Fibroblast of peridontal ligament (primary cell): ENCODE measurements around the gene RACK1.

ENCODE experiments used
- DNase-seq: peaks from one replicate; pipeline ENCODE4 v3.0.0-alpha.2; 2010; ENCODE audit errors: extremely low read depth

The RACK1 gene

GRCh38 chr5:181233801-181234454 is 9.8 kb downstream of the RACK1 start:
- DNase-seq: no peak

GRCh38 chr5:181233088-181233800 is 10.5 kb downstream of the RACK1 start:
- DNase-seq: no peak

- DNase-seq: no peak
These were observed 11.1 kb downstream of the RACK1 start for GRCh38 chr5:181232593-181232992.

- DNase-seq: no peak
These were observed 12.3 kb downstream of the RACK1 start for GRCh38 chr5:181231432-181231831.

- DNase-seq: no peak
These were observed 13.2 kb downstream of the RACK1 start for GRCh38 chr5:181230551-181230950.

DNA sequence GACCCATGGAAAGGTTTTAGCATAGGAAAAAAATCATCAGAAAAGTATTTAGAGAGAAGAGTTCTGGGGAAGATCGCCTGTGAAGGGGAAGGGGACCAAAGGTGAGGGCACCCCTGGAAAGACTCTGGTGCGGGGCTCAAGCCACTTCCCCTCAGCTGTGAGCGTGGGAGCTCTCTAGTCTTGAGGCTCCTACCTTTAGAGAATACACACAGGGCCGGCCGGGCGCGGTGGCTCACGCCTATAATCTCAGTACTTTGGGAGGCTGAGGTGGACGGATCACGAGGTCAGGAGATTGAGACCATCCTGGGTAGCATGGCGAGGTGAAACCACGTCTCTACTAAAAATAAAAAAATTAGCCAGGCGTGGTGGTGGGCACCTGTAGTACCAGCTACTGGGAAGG is 13.7 kb downstream of the RACK1 start:
- DNase-seq: no peak

DNA sequence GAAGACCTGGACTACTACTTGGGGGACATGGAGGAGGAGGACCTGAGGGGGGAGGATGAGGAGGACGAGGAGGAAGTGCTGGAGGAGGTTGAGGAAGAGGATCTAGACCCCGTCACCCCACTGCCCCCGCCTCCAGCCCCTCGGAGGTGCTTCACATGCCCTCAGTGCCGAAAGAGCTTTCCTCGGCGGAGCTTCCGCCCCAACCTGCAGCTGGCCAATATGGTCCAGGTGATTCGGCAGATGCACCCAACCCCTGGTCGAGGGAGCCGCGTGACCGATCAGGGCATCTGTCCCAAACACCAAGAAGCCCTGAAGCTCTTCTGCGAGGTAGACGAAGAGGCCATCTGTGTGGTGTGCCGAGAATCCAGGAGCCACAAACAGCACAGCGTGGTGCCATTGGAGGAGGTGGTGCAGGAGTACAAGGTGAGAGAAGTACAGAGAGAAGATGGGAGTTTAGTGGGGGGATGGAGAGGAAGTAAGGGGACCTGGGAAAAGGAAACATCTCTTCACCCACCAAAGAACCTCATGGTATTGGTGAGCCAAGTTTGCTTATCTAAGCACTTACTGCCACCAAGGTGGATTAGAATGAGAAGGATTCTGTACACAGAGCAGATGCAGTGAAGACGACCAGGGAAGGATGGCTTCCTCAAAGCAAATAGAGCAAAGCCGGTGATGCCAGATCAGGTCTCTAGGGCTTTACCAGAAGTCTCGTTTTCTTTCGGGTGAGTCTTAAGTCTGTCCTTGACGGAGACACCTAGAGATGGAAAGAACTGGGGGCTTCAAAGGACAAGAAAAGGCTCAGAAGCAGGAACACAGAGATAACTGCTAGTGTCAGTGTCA is 19.1 kb downstream of the RACK1 start:
- no peak for DNase-seq

- no peak for DNase-seq
These were observed 19.8 kb downstream of the RACK1 start for GRCh38 chr5:181223729-181224389.

DNA sequence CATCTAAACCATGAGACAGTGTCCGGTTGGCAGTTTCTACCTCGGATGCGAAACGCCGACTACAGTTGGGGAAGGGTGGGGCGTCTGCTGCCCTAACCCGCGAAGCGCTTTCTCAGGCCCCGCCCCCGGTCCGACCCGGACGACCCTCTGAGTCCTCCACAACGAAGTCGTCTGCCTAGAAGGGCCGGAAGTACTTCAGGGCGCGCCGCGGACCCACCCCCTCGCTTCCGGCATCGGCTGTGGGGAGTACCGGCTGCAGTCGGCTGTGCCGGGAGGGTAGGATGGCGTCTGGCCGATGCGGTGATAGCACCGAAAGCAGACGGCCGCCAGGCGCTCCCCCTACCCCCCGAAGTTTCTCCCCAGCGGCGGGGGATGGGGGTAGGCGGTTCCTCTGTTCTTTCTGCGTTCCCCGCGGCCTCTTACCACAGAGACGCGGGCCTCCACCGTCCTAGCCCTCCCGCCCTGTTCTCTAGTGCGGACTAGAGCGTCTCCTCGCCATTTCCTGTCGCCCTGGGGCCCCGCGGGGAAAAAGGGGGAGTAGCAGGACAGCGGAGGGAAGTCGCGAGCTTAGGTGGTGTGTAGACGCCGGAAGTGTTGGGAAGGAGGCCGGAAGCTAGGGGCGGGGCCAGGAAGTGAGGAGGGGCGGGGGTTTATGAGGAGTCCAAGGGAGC is 20.5 kb downstream of the RACK1 start, which contains the start of gene TRIM41:
Gene TRIM41, plus strand, starts transcription at position 224 of the 671 bp plus-strand sequence. CDS start 719 bp downstream, outside the sequence.
- DNase-seq: peak; percentile 98

DNA sequence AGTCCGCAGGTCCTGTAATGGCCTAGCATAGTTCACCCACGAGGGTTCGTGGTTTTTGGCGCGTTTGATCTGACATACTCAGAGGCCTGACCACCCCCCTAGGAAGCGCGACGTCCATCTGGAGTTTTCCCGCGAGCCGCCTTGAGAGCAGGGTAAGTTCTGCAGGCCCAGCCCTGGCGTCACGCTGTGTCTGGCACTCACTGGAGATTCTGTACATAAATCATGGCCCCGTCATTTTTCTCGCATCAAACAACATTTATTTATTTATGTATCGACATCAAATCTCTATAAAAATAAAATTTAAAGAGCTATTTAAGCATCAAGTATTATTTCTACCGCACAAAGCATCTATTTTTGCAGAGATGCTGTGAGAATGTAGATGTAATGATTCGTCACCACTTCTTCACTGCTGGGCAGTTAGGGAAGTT is 21.1 kb downstream of the RACK1 start:
- DNase-seq: peak; percentile 59

DNA sequence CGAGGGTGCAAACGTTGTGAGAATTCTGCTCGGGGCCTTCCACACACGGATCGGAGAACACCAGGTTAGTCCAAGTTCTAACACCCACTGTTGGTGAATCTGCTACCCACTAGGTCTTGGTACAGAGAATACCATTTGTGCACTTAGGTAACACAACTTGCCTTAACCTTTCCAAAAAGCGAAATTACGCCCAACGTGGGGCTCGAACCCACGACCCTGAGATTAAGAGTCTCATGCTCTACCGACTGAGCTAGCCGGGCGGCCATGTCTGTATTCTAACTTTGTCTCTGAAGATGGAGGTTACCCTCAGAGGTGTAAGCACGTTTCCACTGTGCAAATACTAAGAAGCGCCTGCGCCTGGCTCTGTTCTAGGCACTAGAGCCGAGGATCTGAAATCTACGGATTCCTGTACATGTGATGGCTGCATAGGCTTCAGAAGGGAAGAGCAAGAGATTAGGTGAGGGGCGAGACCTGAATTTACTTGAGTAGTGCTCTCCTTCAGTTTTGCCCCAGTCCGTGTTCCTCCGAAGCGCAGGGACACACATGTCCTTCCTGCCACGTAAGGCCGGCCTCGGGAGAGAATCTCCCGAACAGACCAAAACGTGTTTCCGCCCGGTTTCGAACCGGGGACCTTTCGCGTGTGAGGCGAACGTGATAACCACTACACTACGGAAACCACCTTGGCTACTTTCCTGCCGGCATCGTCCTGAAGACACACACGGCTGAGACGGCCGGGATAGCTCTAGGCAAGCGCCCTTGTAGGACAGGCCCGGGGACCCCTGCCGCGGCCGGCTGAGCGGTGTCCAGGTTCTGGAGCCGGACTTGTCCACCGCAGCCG is 21.7 kb downstream of the RACK1 start:
- peak; percentile 93 for DNase-seq

- no peak for DNase-seq
These were observed 22.5 kb downstream of the RACK1 start for GRCh38 chr5:181221105-181221791.

DNA sequence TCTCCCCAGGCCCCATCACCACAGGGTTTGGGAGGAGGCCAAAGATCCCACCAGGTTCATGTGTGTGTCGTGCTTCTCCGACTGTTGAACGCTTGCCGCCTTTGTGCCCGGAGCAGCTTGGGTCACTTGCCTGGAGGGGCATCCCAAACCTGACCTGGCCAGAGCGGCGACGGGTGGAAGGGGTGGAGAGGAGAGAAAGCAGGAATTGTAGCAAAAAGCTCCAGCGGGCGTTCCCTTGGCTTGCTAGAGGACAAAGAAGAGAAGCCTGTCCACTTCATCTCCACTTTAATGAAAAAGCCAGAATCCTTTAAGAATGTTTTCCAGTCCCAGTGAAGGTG is 23.6 kb downstream of the RACK1 start:
- no peak for DNase-seq

DNA sequence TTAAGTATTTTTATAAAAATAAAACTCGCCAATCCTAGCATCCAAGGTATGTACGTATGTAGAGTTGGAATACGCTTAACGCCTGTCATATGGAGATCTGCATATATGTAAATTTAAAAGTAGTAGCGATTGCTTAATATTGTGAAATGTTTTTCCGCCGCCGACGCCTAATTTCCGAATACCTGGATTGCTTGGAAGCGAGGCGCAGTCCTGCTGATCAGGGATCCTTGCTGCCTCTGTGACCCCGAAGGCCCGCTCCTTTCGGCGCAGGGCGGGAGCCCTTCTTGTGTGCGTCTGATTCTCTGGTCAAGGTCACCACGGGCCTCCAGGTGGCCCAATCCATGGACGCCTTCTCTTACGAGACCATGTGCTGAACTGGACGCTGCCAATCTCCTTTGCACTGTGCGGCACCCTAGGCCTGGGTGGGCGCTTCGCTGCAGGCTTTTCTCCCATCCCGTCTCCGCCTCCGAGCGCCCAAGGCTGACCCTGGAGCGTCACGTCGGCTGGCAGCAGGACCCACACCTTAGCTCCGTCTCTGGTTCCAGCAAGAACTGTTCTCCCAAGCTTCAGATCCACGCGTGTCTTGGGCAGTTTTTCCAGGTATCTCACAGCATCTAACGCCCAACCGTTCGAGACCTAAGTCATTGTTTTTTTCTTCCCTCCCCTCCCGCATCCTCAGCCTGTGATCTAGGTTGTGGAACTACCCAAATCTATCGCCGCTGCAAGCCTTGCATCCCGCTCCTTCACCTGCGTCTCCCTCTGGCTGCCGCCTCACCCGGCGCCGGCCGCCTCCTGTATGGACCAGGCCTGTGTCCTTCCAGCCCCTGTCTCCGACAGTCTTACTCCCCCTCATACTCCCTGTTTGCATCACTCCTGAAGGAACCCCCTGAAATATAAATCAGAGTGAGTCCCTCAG is 24.2 kb downstream of the RACK1 start:
- no peak for DNase-seq

DNA sequence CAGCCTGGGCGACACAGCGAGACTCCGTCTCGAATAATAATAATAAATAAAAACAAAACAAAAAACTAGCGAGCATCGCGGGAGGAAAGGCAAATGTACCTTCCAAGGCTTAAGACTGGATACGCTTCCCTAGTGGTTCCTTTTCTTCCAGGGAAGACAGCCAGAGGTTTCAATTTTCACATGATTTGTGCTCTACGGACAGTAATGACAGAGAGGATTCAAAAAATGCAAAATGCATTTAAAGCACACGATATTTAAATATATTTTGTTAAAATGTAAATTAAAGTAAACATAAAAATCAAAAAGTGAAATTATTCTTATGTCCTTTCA is 24.9 kb downstream of the RACK1 start:
- DNase-seq: no peak

DNA sequence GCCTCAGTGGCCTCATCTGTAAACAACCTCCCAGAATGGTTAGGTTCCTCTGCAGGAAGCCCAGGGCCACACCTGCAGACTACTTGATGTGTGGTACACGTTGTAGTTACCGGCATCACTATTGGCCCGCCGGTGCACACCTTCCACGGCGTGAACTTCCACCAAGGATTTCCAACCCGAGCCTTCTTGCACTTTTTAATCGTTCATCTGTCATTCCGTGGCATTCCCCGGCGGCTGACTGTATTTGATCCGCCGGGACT is 26.0 kb downstream of the RACK1 start:
- DNase-seq: no peak

- DNase-seq: no peak
These were observed 26.4 kb downstream of the RACK1 start for GRCh38 chr5:181217111-181217802.
